ENCODE measurements around the gene CTNNA2. TPM values are rescaled to one million over a fixed set of nuclear protein-coding genes. Genes with fewer than 3 reads are reported as not detected.

Gene CTNNA2
- total and polyA plus RNA-seq, 2 of the 8 experiments (the other 6 are each of a cell fraction or from before 2014, with no cell fraction given) = 3.9 to 9.0 TPM

DNA sequence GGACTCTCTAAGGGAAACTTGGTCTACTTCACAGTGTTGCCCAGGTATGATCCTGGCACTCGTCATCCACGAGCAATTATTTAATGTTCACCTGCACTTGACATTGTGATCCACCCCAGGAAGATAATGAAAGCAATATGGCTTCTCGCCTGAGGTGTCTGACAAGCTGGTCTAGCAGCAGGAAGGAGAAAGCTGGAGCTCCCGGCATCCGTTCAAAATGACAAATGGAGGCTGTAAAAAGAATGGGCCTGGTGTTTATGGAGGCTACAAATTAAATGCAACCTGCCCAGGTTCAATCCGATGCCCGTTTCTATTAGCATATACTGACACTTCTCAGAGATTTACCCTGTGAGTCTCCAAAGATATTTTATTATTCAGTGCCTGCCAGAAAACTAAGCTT is 317.6 kb downstream of the CTNNA2 start:
- FAIRE-seq (no peak), DNase-seq (ENCODE audit: low read depth in 1 of 2, low spot score in 2 of 2) (no peak)
- no peak overlapping the region for H3K4me3 ChIP-seq (ENCODE audit: extremely low read depth in 1 of 4, insufficient read depth in 2 of 4, low read depth in 3 of 4, low read length in 4 of 4)
- POLR2A ChIA-PET (ENCODE audit: partially characterized antibody) = no interaction called here
- no peaks in the 10 kb centered on the region for H3K79me1 ChIP-seq (ENCODE audit: low read depth, low read length)
- H4K91ac ChIP-seq (replicated peaks; ENCODE audit: insufficient read length, low read length) = no peak overlapping the region
- H2BK20ac ChIP-seq (ENCODE audit: low read length) = no peak overlapping the region
- H3K56ac ChIP-seq (replicated peaks; ENCODE audit: insufficient read length, low read depth, low read length) = no peak overlapping the region
- no peak overlapping the region for H3K9ac ChIP-seq (replicated peaks in 1 of 4; ENCODE audit: extremely low read depth in 1 of 4, low read depth in 3 of 4, low read length in 3 of 4)
- peak overlapping the region; percentile 13; the same call in 1 of the 2 replicates for H2BK12ac ChIP-seq (ENCODE audit: low read depth, low read length)
- H3K79me2 ChIP-seq (ENCODE audit: control insufficient read depth in 1 of 2, insufficient read depth in 2 of 2, low read length in 2 of 2) = no peaks in the 10 kb centered on the region
- no peak overlapping the region for H2BK15ac ChIP-seq (ENCODE audit: low read length)
- H3K4me1 ChIP-seq (replicated peaks in 1 of 4; ENCODE audit: control insufficient read depth in 3 of 4, insufficient read depth in 4 of 4, low read length in 3 of 4) = peaks cover 0 to 21% (median 7%) of the 10 kb centered on the region in 4 experiments; a peak in 4 of 7 replicates
- CTCF ChIA-PET (ENCODE audit: partially characterized antibody) = no interaction called here
- no peak overlapping the region for H2AFZ ChIP-seq (ENCODE audit: low read length)
- no peaks in the 10 kb centered on the region for H3K27me3 ChIP-seq (replicated peaks in 1 of 4; ENCODE audit: control insufficient read depth in 3 of 4, extremely low read depth in 1 of 4, insufficient read depth in 3 of 4, low read length in 3 of 4)
- no peaks in the 10 kb centered on the region for H4K20me1 ChIP-seq (replicated peaks in 1 of 2; ENCODE audit: control insufficient read depth in 1 of 2, insufficient read depth in 2 of 2, low read length in 2 of 2)
- no peak for TF ChIP-seq RNF2 (IDR thresholded peaks at IDR 0.05; ENCODE audit: borderline replicate concordance, low read depth, low read length, missing control alignments, poor library complexity, severe bottlenecking)
- no peak for TF ChIP-seq SP4 (IDR thresholded peaks at IDR 0.05; ENCODE audit: low read length)
- TF ChIP-seq BRCA1 (IDR thresholded peaks at IDR 0.05; ENCODE audit: low read depth, low read length) = no peak
- WGBS, 2 experiments (ENCODE audit: extremely low coverage in 1 of 2, insufficient coverage in 1 of 2, insufficient read length in 1 of 2, insufficient replicate concordance in 2 of 2, low coverage in 1 of 2, low lambda C conversion rate in 2 of 2, missing lambda C conversion rate in 1 of 2) = 87% methylated on average over 7 of the region's 7 CpGs; no CpG with 5 or more reads in 1 of the 2 experiments
- H4K5ac ChIP-seq (ENCODE audit: insufficient read length, low read depth, low read length) = no peak overlapping the region
- no peak overlapping the region for H2BK120ac ChIP-seq (replicated peaks; ENCODE audit: low read depth, low read length)
- no peak overlapping the region for H3K4ac ChIP-seq (replicated peaks; ENCODE audit: insufficient read length, low read depth, low read length)
- H2BK5ac ChIP-seq (ENCODE audit: low read depth, low read length) = no peak overlapping the region
- no peak overlapping the region for H3K27ac ChIP-seq (ENCODE audit: low read depth, low read length)
- H3K4me2 ChIP-seq (ENCODE audit: insufficient read depth in 1 of 2, low read depth in 2 of 2, low read length in 2 of 2) = no peak overlapping the region
- H3K14ac ChIP-seq (ENCODE audit: insufficient read length) = no peak overlapping the region
- H3K9me3 ChIP-seq (ENCODE audit: insufficient read depth in 2 of 2, low read depth in 1 of 2, low read length in 1 of 2) = no peaks in the 10 kb centered on the region
- peak overlapping the region; percentile 58; the same call in 1 of the 2 replicates for H2AK5ac ChIP-seq (ENCODE audit: low read depth, low read length)
- no peaks in the 10 kb centered on the region for H3K23me2 ChIP-seq (ENCODE audit: low read depth, low read length)
- no peak overlapping the region for H3K18ac ChIP-seq (ENCODE audit: extremely low read depth, low read length)
- H3K23ac ChIP-seq (ENCODE audit: insufficient read length) = no peak overlapping the region
- no peaks in the 10 kb centered on the region for H3K36me3 ChIP-seq (ENCODE audit: control insufficient read depth in 2 of 4, insufficient read depth in 4 of 4, low read length in 3 of 4)
- H4K8ac ChIP-seq (ENCODE audit: extremely low read depth, insufficient read depth, low read length) = no peak overlapping the region

All from H1 (cell line).